DMS53 (cell line): ENCODE data around the gene SH3RF2.

Source experiments
- DNase-seq: peaks from one replicate; lab custom pipeline; 2025; lab: John Stamatoyannopoulos, UW

Gene SH3RF2

GRCh38 chr5:145921211-145921610 is 15.2 kb upstream of the SH3RF2 start:
- DNase-seq, result no peak

GRCh38 chr5:145922059-145922458 is 14.3 kb upstream of the SH3RF2 start:
- DNase-seq, result no peak

DNA sequence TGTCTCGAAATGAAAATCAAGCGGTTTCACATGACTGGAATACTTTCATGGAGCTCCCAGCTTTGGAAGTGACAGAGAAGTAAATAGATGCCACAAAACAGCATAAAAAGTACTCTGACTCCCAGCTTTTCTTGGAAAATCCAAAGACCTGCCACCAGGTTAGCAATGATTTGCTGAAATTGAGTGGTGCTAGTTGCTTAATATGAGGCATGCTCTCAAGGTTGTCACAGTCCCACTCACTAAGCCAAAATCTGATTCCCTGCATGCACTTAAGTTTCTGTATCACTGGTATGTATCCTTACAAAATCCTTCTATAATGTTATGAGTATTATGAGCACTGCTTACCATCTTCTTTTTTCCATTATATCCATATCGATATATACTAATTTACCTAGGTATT is 13.0 kb upstream of the SH3RF2 start:
- no peak for DNase-seq

DNA sequence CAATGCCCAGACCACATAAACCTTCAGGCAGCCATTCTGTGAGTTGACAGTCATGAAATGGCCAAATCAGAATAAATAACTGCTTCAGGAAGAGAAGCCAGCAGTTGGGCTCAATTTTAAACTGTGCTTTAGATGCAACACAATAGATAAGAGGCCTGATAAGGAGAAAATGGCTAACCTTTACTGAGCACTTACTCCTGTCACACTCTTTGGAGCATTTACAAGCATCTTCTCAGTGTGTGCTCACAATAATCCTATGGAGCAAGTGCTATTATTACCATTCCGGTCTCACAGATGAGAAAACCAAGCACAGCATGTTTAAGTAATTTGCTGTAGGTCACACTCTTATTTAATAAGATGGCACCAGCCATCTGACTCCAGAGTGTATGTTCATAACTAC is 11.5 kb upstream of the SH3RF2 start:
- DNase-seq, result no peak

GRCh38 chr5:145925353-145925752 is 11.0 kb upstream of the SH3RF2 start:
- peak; percentile 22 for DNase-seq

DNA sequence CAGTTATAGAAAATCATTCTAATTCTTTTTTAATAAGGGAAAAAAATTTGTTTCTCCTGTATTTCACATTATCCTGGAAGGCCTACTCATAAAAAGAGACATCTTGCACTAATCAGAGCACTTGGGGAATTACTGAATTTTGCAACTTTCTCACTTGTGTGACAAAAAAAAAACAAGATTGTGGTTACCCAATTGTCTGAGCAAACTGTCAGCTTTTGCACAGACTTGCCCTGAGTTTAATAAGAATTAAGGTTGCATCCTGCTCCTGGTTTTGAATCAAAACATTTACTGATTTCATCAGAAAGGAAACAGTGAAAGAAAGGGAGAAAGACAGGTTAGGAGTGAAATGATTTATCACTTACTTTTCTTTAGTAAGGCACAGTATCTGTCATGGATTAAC is 10.6 kb upstream of the SH3RF2 start:
- DNase-seq, result no peak

- no peak for DNase-seq
Measured at GRCh38 chr5:145931718-145932117, 4.7 kb upstream of the SH3RF2 start.

DNA sequence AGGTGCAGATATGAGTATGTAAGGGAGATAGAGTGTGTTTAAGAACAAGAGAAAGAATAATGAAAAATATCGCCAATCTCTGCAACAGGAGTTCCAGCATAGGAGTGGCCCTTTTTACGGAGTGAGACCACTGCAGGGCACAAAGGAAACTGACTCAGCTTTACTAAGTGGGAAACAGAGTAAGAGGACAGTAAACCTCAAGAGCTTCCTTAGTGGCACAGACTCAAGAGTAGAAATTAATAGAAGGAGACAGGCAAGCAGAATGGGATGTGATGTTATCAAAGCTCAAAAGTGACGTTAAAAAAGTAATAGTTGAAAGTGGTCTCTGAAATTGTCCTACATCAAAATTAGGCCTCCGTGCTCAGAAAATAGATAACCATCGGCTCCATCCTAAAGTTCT is 2.1 kb upstream of the SH3RF2 start:
- no peak for DNase-seq

DNA sequence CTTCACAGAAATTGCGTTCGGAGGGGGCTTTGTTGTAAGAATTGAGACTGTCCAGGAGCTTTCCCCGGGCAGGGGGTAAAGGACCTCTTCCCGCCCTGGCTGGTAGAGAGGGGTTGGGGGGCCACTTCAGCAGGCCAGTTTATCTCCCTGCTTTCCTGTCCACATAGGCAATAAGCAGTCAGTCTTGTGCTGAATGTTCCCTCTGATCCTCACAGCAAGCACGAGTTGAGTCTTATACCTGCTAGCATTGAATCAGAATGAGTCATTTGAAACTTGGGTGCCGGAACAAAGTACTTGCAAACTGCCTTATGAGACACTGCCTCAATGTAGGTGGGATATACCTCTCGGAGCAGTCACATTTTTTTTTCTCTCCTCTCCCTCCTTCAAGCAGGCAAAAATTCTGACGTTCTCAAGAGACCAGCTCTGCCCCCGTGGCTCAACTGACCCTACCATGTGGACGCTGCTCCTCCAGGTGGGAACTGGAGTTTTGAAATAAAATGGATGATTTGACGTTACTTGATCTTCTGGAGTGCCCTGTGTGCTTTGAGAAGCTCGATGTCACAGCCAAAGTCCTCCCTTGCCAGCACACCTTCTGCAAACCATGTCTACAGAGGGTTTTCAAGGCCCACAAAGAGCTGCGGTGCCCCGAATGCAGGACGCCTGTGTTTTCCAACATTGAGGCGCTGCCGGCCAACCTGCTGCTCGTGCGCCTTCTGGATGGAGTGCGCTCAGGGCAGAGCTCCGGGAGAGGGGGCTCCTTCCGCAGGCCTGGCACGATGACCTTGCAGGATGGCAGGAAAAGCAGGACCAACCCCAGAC is 1.3 kb downstream of the SH3RF2 start:
- no peak for DNase-seq

GRCh38 chr5:145938776-145939539 is 2.6 kb downstream of the SH3RF2 start:
- DNase-seq, result no peak

DNA sequence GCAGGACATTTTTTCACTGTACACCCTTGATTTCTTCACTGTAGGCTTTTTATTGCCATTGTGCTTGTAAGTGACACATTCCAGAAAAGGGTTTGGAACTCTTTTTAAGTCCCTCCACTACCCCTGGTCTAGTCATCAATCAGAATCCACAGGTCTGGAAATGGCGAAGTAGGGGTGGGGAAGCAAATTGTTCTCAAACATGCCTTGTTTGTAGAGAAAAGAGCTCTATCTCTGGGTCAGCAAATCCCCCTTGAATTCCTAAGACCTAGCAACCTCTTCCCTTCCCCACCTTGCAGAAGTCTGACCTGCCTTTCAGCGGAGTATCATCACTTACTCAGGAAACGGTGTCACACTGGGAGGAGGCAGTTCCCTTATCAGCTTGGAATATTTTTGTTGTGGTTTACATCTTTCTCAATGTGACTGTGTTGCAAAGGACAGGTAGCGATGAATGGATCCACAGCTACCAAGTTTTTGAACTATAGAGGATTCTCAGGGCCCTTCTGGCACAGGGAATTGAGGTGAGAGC is 3.2 kb downstream of the SH3RF2 start:
- no peak for DNase-seq

DNA sequence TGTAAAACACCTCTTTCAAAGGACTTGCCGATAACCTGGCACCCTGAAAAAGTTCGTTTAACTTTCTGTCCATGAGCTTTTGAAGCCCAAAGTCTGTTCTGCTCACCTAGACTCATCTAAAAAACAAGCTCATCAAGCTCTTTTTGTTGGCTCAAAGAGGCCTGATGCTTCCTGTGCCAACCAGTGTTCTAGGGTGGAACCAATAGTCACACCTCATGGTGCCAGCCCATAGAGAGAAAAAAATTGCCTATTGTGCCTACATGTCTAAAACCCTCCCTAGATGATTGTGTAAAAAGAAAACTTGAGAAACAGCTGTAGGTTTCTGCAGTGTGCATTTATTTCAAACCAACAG is 4.7 kb downstream of the SH3RF2 start:
- DNase-seq, result no peak

GRCh38 chr5:145941448-145942130 is 5.2 kb downstream of the SH3RF2 start:
- peak; percentile 52 for DNase-seq

- peak; percentile 38 for DNase-seq
Measured at GRCh38 chr5:145942201-145942600, 5.8 kb downstream of the SH3RF2 start.

- DNase-seq, result no peak
Measured at GRCh38 chr5:145942749-145943148, 6.4 kb downstream of the SH3RF2 start.

DNA sequence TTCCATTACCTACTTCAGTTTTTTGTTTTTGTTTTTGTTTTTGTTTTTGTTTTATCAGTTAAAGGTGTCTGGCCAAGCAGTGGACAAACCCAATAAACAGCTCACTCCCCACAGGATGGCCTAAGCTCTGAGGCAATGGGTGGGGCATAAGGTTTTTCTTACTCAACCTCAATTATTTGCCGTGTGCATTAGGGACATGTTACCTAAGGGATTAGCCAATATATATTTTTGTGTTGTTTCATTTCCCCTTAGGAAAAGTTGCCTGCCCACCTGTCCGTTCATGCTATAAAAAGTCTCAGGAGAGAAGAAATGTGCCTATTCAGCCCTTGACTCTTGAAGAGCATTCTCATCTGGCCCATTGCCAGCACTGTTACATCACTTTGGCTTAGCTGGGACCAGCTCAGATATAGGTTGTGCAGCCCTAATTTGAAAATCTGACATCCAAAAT is 7.3 kb downstream of the SH3RF2 start:
- peak; percentile 76 for DNase-seq

GRCh38 chr5:145944328-145944727 is 8.0 kb downstream of the SH3RF2 start:
- DNase-seq, result no peak

GRCh38 chr5:145945620-145946111 is 9.3 kb downstream of the SH3RF2 start:
- DNase-seq, result no peak

GRCh38 chr5:145946112-145946861 is 9.9 kb downstream of the SH3RF2 start:
- DNase-seq, result peak; percentile 74

- DNase-seq, result no peak
Measured at GRCh38 chr5:145947581-145947980, 11.2 kb downstream of the SH3RF2 start.

DNA sequence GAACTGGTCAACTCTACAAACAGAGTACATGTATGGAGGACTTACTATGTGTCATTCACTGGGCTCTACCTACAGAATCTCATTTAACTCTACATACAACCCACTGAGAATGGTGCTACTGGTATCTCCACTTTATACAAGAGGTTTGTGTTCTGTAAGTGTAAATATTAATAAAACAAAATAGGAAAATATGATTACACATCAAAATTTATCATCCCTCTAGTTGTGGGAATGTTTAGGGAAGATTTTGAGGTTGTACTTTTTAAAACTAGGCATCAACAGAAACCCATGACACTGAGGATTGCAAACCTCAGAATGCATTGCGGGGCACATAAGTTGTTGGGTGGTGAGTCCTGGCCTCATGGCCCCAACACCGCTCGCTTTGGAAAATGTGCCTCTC is 11.7 kb downstream of the SH3RF2 start:
- no peak for DNase-seq

- no peak for DNase-seq
Measured at GRCh38 chr5:145948921-145949320, 12.5 kb downstream of the SH3RF2 start.
